Epithelial cell of esophagus (primary cell): ENCODE measurements around the gene ADGRD1.

Experiments used
- DNase-seq: peaks from one replicate; pipeline ENCODE4 v3.0.0; 2010; ENCODE audit warnings: low read depth
- H3K4me3 ChIP-seq: 2 replicates; pipeline ENCODE4 v1.5.1; 2011; ENCODE audit warnings: mild to moderate bottlenecking, low read length, control low read depth
- CTCF ChIP-seq: IDR thresholded peaks from 2 replicates; pipeline ENCODE4 v1.5.1; 2011; ENCODE audit warnings: low read depth, mild to moderate bottlenecking, low read length, control low read depth, inconsistent platforms; ENCODE audit not compliant: insufficient read depth; ENCODE audit errors: missing control alignments

ADGRD1 gene

GRCh38 chr12:130917607-130918006 lies 36.1 kb upstream of the ADGRD1 start:
- DNase-seq: no peak

GRCh38 chr12:130919086-130919485 lies 34.6 kb upstream of the ADGRD1 start:
- TF ChIP-seq CTCF: no peak
- DNase-seq: no peak
- H3K4me3 ChIP-seq: no peak overlapping the region

More at GRCh38 chr12:130917607-130918006, 36.1 kb upstream of the ADGRD1 start:
- no peak overlapping the region for H3K4me3 ChIP-seq
- no peak for TF ChIP-seq CTCF

GRCh38 chr12:130920119-130920703 lies 33.5 kb upstream of the ADGRD1 start:
- DNase-seq: no peak
- TF ChIP-seq CTCF: no peak

GRCh38 chr12:130920723-130921381 lies 32.9 kb upstream of the ADGRD1 start:
- H3K4me3 ChIP-seq: no peak overlapping the region
- no peak for TF ChIP-seq CTCF
- DNase-seq: no peak

More at GRCh38 chr12:130920119-130920703, 33.5 kb upstream of the ADGRD1 start:
- no peak overlapping the region for H3K4me3 ChIP-seq

GRCh38 chr12:130922511-130922953 lies 31.2 kb upstream of the ADGRD1 start:
- DNase-seq: no peak
- H3K4me3 ChIP-seq: no peak overlapping the region
- TF ChIP-seq CTCF: no peak

- DNase-seq: no peak
- TF ChIP-seq CTCF: no peak
- no peak overlapping the region for H3K4me3 ChIP-seq
Measured at GRCh38 chr12:130924966-130925665, 28.6 kb upstream of the ADGRD1 start.
